ENCODE measurements around the gene KLK15. TPM values are rescaled to one million over a fixed set of nuclear protein-coding genes. Genes with fewer than 3 reads are reported as not detected.

Gene KLK15
- polyA plus RNA-seq, 2 donors = not detected

DNA sequence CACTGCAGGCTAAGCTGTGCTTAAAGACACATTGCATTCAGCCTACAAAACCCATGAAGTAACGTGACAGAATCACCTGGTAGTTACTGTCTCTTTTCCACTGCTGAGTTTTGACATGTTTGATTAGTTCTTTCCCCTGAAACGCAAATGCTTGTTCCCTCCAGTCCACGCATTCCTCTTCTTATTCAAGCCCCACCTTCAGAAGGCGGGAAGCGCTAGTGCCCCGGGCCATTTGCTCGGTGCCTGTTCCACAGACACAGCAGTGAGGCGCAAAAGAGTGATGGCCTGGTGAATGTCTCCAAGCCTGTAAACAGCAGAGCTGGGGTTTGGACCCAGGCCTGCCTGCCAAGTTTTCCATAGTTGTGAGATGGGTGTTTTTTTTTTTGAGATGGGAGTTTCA, 32.3 kb downstream of the KLK15 start:
- H3K27me3 ChIP-seq (ENCODE audit: control insufficient read depth in 1 of 2, insufficient read depth in 2 of 2, low read length in 2 of 2) = no peaks in the 10 kb centered on the region
- H3K4me1 ChIP-seq (ENCODE audit: control insufficient read depth in 2 of 2, insufficient read depth in 2 of 2, low read length in 1 of 2) = peaks cover 0 to 2% of the 10 kb centered on the region in 2 donors
- no peak overlapping the region for H3K4me3 ChIP-seq (ENCODE audit: low read depth in 1 of 2, low read length in 2 of 2)
- peaks cover 12 to 35% of the 10 kb centered on the region in 2 donors for H3K36me3 ChIP-seq (ENCODE audit: control insufficient read depth in 2 of 2, insufficient read depth in 2 of 2, low read length in 1 of 2)
- WGBS, 2 donors = 64 to 65% methylated on average over 8 of the region's 8 CpGs
- H3K9me3 ChIP-seq (ENCODE audit: control insufficient read depth in 2 of 2, insufficient read depth in 1 of 2, low read depth in 1 of 2, low read length in 1 of 2) = no peaks in the 10 kb centered on the region
- H3K27ac ChIP-seq (ENCODE audit: low read depth in 2 of 2, low read length in 1 of 2) = no peak overlapping the region

DNA sequence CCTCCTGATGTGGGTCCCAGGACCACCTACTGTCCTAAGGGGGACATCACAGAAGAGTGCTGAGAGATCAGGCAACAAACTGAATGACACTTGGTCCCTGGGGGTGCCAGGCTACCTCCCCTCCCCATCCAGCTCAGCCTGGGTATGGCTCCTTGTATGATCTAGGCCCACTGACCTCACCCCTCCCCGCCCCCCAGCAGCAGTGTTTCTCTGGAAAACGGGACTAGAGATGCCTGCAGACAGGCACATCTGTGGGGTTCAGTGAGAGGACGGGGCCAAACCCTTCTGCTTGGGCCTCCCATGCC, 33.9 kb downstream of the KLK15 start:
- Histone ChIP-seq H3K27me3 (ENCODE audit: control insufficient read depth in 1 of 2, insufficient read depth in 2 of 2, low read length in 2 of 2) (no peaks in the 10 kb centered on the region), H3K36me3 (ENCODE audit: control insufficient read depth in 2 of 2, insufficient read depth in 2 of 2, low read length in 1 of 2) (peaks cover 14 to 36% of the 10 kb centered on the region in 2 donors), H3K4me3 (ENCODE audit: low read depth in 1 of 2, low read length in 2 of 2) (no peak overlapping the region), H3K9me3 (ENCODE audit: control insufficient read depth in 2 of 2, insufficient read depth in 1 of 2, low read depth in 1 of 2, low read length in 1 of 2) (no peaks in the 10 kb centered on the region), H3K4me1 (ENCODE audit: control insufficient read depth in 2 of 2, insufficient read depth in 2 of 2, low read length in 1 of 2) (peaks cover 0 to 4% of the 10 kb centered on the region in 2 donors), H3K27ac (ENCODE audit: low read depth in 2 of 2, low read length in 1 of 2) (no peak overlapping the region)
- 74% methylated on average over 3 of the region's 3 CpGs for WGBS, 2 donors

DNA sequence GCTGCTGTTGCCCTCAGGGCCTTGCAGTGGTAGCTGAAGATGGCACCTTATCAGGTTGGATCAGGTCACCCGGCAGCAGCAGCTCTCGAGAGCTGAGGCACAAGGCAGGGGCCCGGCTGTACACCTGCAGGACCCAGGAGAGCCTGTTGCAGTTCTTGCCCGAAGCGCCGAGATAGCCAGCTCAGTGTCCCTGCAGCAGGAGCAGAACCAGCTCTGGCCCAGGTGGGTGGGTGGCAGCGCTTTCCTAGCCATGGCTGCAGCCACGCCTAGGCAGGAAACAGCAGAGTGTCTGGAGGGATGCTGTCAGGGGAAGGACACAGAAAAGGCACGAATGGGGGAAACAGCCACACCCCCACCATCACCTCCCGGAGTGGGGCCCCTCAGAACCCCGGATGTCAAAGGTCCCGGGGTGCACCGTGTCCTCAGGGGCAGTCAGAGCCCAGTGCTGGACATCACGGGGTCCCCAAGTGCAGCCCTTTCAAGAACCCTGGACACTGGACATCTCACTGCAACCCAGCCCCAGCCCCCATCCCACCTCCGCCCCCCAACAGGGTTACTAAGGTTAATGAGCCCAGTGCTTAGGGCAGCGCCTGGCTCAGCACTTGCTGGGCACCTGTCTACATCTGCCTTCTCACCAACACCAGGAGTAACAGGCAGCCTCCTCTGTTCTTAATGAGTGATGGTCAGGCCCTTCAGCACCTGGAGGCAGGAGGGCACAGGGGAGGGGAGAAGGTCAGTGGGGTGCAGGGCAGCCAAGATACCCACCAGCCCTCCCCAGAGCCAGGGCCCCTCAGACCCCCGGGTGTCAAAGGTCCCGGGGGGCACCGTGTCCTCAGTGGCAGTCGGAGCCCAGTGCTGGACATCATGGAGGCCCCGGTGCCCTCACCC, 34.5 kb downstream of the KLK15 start:
- WGBS, 2 donors = 81 to 86% methylated on average over 20 to 21 of the region's 21 CpGs
- H3K36me3 ChIP-seq (ENCODE audit: control insufficient read depth in 2 of 2, insufficient read depth in 2 of 2, low read length in 1 of 2) = peaks cover 14 to 36% of the 10 kb centered on the region in 2 donors

DNA sequence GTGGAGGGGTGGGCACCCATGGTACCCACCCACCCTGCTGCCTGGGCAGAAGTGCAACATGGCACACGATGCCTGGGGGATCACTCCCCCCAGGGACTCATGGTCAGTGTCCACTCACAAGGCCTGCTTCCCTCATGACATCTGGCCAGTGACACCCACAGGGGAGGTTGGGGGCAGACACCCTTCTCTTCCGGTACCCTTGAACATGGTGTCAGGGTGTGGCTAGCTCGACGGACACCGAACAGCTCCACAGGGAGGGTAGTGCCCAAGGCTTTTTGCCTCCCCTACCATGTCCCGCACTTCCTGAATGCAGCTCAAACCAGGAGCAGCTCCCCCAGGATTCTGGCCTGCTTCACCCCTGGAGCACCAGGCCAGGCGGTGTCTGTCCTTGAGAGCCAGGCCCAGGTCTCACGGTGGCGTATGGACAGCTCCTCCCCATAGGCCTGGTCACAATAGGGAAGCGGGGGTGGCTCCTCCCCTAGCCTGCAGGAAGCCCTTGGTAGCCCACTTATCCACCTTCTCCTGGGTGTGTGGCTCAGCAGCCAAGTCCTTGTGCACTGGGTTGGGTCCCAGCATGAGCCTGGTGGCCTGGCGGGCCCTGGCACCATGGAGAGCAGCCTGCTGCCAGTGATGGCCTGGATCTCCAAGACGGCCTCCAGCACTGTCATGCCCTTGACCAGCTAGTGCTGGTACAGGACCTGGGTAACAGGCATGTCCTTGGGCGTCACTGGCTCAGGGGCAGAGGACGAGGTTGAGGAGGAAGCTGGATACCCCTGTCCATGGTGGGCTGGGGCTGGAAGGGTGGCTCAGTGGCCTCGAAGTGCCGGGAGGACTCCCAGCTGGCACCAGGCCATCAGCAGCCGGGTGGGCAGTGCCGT, 35.4 kb downstream of the KLK15 start:
- Histone ChIP-seq H3K27me3 (ENCODE audit: control insufficient read depth in 1 of 2, insufficient read depth in 2 of 2, low read length in 2 of 2) (no peaks in the 10 kb centered on the region), H3K36me3 (ENCODE audit: control insufficient read depth in 2 of 2, insufficient read depth in 2 of 2, low read length in 1 of 2) (peaks cover 14 to 36% of the 10 kb centered on the region in 2 donors), H3K27ac (ENCODE audit: low read depth in 2 of 2, low read length in 1 of 2) (no peak overlapping the region), H3K4me1 (ENCODE audit: control insufficient read depth in 2 of 2, insufficient read depth in 2 of 2, low read length in 1 of 2) (peaks cover 0 to 5% of the 10 kb centered on the region in 2 donors), H3K4me3 (ENCODE audit: low read depth in 1 of 2, low read length in 2 of 2) (no peak overlapping the region), H3K9me3 (ENCODE audit: control insufficient read depth in 2 of 2, insufficient read depth in 1 of 2, low read depth in 1 of 2, low read length in 1 of 2) (no peaks in the 10 kb centered on the region)
- WGBS, 2 donors = 79 to 85% methylated on average over 17 to 18 of the region's 18 CpGs

More for the DNA sequence above, 34.5 kb downstream of the KLK15 start:
- no peaks in the 10 kb centered on the region for H3K9me3 ChIP-seq (ENCODE audit: control insufficient read depth in 2 of 2, insufficient read depth in 1 of 2, low read depth in 1 of 2, low read length in 1 of 2)
- H3K4me3 ChIP-seq (ENCODE audit: low read depth in 1 of 2, low read length in 2 of 2) = no peak overlapping the region
- H3K4me1 ChIP-seq (ENCODE audit: control insufficient read depth in 2 of 2, insufficient read depth in 2 of 2, low read length in 1 of 2) = peaks cover 0 to 7% of the 10 kb centered on the region in 2 donors
- H3K27ac ChIP-seq (ENCODE audit: low read depth in 2 of 2, low read length in 1 of 2) = no peak overlapping the region
- H3K27me3 ChIP-seq (ENCODE audit: control insufficient read depth in 1 of 2, insufficient read depth in 2 of 2, low read length in 2 of 2) = no peaks in the 10 kb centered on the region

DNA sequence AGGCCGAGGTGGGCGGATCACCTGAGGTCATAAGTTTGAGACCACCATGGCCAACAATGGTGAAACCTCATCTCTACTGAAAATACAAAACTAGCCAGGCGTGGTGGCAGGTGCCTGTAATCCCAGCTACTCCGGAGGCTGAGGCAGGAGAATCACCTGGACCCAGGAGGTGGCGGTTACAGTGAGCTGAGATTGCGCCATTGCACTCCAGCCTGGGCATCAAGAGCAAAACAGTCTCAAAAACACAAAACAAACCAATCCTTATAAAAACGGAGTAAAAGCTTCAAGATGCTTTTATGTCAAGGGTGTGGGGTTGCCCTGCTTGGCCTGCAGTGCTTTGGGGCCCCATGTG, 36.0 kb downstream of the KLK15 start:
- WGBS, 2 donors = 89% methylated on average over 7 of the region's 7 CpGs

DNA sequence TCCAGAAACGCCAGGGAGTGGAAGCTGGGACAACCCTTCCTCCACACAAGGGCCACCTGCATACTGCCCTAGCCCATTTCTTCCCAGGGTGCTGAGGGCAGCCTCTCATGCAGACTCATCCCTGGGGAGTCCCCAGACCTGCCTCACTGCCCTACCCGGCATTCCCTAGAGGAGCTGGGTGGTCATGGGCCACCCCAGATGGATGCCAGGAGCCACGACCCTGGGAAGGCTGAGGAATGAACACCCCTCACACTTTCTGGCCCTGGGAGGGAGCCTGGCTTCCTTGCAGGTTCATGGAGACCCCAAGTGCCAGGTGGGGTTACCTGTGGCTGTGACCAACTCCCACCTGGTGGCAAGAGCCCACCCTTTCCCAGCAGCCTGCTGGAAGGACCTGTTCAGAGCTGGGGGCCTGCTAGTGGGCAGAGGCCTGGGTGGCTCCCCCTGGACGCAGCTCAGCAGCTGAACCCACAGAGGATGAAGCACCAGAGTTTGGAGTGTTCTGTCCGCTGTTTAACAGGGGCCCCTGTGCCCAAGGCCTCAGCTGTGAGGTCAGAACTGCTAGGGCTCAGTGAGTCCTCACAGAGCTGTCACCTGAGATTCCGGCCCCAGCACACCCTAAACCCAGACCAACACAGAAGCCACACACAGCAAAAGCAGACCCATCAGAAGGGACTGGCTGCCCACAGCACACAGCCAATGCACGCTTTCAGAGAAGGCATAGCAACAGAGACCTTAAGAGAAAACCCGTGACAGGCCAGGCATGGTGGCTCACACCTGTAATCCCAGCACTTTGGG, 36.5 kb downstream of the KLK15 start:
- H3K36me3 ChIP-seq (ENCODE audit: control insufficient read depth in 2 of 2, insufficient read depth in 2 of 2, low read length in 1 of 2) = peaks cover 14 to 33% of the 10 kb centered on the region in 2 donors
- H3K4me1 ChIP-seq (ENCODE audit: control insufficient read depth in 2 of 2, insufficient read depth in 2 of 2, low read length in 1 of 2) = peaks cover 0 to 5% of the 10 kb centered on the region in 2 donors
- no peaks in the 10 kb centered on the region for H3K27me3 ChIP-seq (ENCODE audit: control insufficient read depth in 1 of 2, insufficient read depth in 2 of 2, low read length in 2 of 2)
- 85 to 86% methylated on average over 8 of the region's 8 CpGs for WGBS, 2 donors
- no peaks in the 10 kb centered on the region for H3K9me3 ChIP-seq (ENCODE audit: control insufficient read depth in 2 of 2, insufficient read depth in 1 of 2, low read depth in 1 of 2, low read length in 1 of 2)
- no peak overlapping the region for H3K27ac ChIP-seq (ENCODE audit: low read depth in 2 of 2, low read length in 1 of 2)
- H3K4me3 ChIP-seq (ENCODE audit: low read depth in 1 of 2, low read length in 2 of 2) = no peak overlapping the region

More for the DNA sequence above, 36.0 kb downstream of the KLK15 start:
- H3K4me1 ChIP-seq (ENCODE audit: control insufficient read depth in 2 of 2, insufficient read depth in 2 of 2, low read length in 1 of 2) = peaks cover 0 to 5% of the 10 kb centered on the region in 2 donors
- H3K27ac ChIP-seq (ENCODE audit: low read depth in 2 of 2, low read length in 1 of 2) = no peak overlapping the region
- H3K36me3 ChIP-seq (ENCODE audit: control insufficient read depth in 2 of 2, insufficient read depth in 2 of 2, low read length in 1 of 2) = peaks cover 14 to 36% of the 10 kb centered on the region in 2 donors
- no peak overlapping the region for H3K4me3 ChIP-seq (ENCODE audit: low read depth in 1 of 2, low read length in 2 of 2)
- no peaks in the 10 kb centered on the region for H3K9me3 ChIP-seq (ENCODE audit: control insufficient read depth in 2 of 2, insufficient read depth in 1 of 2, low read depth in 1 of 2, low read length in 1 of 2)
- H3K27me3 ChIP-seq (ENCODE audit: control insufficient read depth in 1 of 2, insufficient read depth in 2 of 2, low read length in 2 of 2) = no peaks in the 10 kb centered on the region

DNA sequence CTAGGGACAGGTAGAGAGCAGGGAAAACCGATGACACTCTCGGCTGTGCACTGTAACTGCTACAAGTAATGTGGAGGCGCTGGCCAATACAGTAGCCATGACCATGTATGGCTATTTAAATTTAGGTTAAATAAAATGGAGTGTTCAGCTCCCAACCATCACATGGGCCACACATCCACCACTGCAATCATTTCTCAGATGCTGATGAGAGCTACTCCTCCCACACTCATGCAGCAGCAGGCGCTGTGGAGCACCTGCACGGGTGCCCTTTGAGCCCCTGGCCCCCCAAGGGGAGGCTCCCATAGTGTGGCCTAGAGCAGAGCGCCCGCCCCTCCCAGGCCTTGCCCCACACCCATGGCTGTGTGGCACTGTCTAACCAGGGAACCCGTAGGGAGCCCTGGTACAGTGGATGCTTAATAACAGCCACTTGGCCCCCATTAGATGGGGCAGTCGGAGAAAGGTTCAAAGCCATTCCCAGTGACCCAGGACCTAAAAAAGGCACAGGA, 37.2 kb downstream of the KLK15 start:
- no peak overlapping the region for H3K27ac ChIP-seq (ENCODE audit: low read depth in 2 of 2, low read length in 1 of 2)
- H3K9me3 ChIP-seq (ENCODE audit: control insufficient read depth in 2 of 2, insufficient read depth in 1 of 2, low read depth in 1 of 2, low read length in 1 of 2) = no peaks in the 10 kb centered on the region
- WGBS, 2 donors = 83 to 84% methylated on average over 9 of the region's 9 CpGs
- peaks cover 0 to 5% of the 10 kb centered on the region in 2 donors for H3K4me1 ChIP-seq (ENCODE audit: control insufficient read depth in 2 of 2, insufficient read depth in 2 of 2, low read length in 1 of 2)
- peaks cover 14 to 33% of the 10 kb centered on the region in 2 donors for H3K36me3 ChIP-seq (ENCODE audit: control insufficient read depth in 2 of 2, insufficient read depth in 2 of 2, low read length in 1 of 2)
- H3K27me3 ChIP-seq (ENCODE audit: control insufficient read depth in 1 of 2, insufficient read depth in 2 of 2, low read length in 2 of 2) = no peaks in the 10 kb centered on the region
- no peak overlapping the region for H3K4me3 ChIP-seq (ENCODE audit: low read depth in 1 of 2, low read length in 2 of 2)

DNA sequence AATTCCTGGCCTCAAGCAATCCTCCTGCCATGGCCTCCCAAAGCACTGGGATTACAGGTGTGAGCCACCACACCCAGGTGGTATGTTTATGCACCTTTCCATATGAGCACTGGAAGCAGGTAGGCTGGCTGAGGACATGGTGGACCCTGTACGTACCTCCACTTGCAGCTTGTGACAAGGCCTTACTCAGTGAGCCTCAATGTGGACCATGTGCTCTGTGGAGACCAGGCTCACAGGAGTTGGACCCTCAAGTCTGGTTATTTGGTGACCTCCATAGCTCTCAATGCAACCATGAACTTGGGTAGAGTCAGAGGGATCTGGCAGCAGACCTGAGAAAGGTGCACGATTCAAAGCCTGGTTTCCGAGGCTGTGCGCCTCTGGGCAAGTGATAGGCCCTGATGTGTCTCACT, 37.7 kb downstream of the KLK15 start:
- Histone ChIP-seq H3K36me3 (ENCODE audit: control insufficient read depth in 2 of 2, insufficient read depth in 2 of 2, low read length in 1 of 2) (peaks cover 14 to 33% of the 10 kb centered on the region in 2 donors), H3K4me1 (ENCODE audit: control insufficient read depth in 2 of 2, insufficient read depth in 2 of 2, low read length in 1 of 2) (peaks cover 0 to 5% of the 10 kb centered on the region in 2 donors), H3K4me3 (ENCODE audit: low read depth in 1 of 2, low read length in 2 of 2) (no peak overlapping the region), H3K27ac (ENCODE audit: low read depth in 2 of 2, low read length in 1 of 2) (no peak overlapping the region), H3K27me3 (ENCODE audit: control insufficient read depth in 1 of 2, insufficient read depth in 2 of 2, low read length in 2 of 2) (no peaks in the 10 kb centered on the region), H3K9me3 (ENCODE audit: control insufficient read depth in 2 of 2, insufficient read depth in 1 of 2, low read depth in 1 of 2, low read length in 1 of 2) (no peaks in the 10 kb centered on the region)
- WGBS, 2 donors = 63 to 76% methylated on average over 4 of the region's 4 CpGs

Data from esophagus (tissue), 2 donors.